GM12801 (cell line): ENCODE results near the gene OSBPL1A.

Experiments
- CTCF ChIP-seq: IDR thresholded peaks from one replicate; pipeline ENCODE4 v1.5.1; 2011; ENCODE audit warnings: control low read depth; ENCODE audit not compliant: insufficient read length; ENCODE audit errors: extremely low read depth

Gene OSBPL1A

GRCh38 chr18:24219561-24220317, 177.9 kb downstream of the OSBPL1A start:
- no peak for TF ChIP-seq CTCF

DNA sequence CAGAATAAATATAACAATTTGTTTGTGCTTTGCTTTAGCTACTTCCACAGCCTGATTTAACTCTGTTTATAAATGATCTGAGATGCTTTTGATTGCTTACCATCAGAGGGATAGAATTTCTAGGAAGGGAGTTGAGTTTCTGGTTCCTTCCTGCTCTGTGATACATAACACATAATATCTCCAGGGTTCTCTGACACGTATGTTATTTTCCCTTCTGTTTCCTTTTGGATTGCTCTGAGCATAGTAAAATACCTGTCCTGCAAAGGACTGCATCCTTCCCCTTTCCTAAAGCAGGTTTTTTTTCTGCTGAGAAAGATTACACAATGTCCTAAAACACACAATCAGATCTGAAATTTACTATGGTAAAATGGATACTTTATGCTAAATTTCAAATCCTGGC, 182.7 kb downstream of the OSBPL1A start:
- TF ChIP-seq CTCF: no peak

DNA sequence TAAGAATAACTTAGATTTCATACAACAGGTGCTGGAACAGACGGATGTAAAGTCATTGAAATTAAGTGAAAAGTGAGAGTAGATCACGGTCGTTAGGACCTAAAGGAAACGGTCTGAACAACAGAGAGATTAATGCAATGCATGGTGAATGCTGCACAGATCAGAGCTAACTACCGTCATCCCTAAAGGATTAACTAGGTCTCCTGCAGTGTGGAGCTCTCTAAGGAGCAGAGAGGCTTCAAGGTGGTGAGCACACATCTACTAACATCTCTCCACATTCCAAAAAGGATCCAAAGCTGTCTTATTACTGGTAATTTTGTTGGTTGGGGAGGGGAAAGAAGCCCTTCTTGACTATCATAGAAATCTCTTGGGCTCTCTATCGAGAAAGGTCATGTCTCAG, 183.5 kb downstream of the OSBPL1A start:
- TF ChIP-seq CTCF: no peak

DNA sequence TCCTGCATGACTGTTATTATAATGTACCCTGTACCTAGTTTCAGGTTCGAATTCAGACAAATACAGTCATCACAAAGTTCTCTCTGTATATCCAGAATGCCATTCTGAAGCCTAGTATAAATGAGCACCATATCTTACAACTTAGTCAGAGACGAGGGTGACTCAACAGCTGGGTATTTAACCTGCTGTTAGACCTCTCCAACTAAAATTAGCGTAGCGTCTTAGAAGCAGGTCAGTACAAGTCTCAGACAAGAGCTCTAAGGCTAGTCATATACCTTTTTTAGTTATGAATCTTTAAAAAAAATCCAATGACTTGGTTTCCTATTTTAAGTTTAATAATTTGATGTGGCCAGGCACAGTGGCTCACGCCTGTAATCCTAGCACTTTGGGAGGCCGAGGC, 184.7 kb downstream of the OSBPL1A start:
- no peak for TF ChIP-seq CTCF

GRCh38 chr18:24209558-24209957, 188.1 kb downstream of the OSBPL1A start:
- no peak for TF ChIP-seq CTCF

GRCh38 chr18:24208270-24209035, 189.2 kb downstream of the OSBPL1A start:
- TF ChIP-seq CTCF: no peak

DNA sequence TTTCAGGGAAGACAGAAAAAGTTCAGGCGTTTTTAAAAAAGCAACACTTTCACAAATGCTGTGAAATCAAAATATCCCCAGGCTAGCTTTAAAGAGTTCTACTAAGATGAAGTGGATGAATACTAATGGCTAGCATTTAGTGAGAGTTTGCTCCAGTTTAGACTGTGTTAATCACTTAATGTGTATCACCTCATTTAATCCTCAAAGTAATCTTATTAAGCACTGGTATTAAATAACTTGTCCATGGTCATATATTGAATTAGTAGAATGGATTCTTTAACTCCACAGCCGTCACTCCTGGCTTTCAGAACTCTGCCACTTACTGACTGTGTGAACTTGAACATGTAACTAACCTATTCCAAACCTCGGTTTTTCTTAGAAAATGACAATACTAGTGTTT, 192.7 kb downstream of the OSBPL1A start:
- no peak for TF ChIP-seq CTCF
